A549 treated with GW870086 at 1 μM for 4 hours (cell line): ENCODE results near the gene SIVA1. TPM values are rescaled to one million over a fixed set of nuclear protein-coding genes. Genes with fewer than 3 reads are reported as not detected.

Source experiments
- total RNA-seq: library from RNA; stranded (reverse); fragments of 200-300 nt; extraction: Qiagen RNA extraction; gene quantifications from 5 replicates; pipeline ENCODE4 v1.2.3, GENCODE V29; 2022; ENCODE audit warnings: low read depth

SIVA1 gene, protein sequence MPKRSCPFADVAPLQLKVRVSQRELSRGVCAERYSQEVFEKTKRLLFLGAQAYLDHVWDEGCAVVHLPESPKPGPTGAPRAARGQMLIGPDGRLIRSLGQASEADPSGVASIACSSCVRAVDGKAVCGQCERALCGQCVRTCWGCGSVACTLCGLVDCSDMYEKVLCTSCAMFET
- total RNA-seq = 161 to 220 TPM (median 195 TPM) in 5 replicates

DNA sequence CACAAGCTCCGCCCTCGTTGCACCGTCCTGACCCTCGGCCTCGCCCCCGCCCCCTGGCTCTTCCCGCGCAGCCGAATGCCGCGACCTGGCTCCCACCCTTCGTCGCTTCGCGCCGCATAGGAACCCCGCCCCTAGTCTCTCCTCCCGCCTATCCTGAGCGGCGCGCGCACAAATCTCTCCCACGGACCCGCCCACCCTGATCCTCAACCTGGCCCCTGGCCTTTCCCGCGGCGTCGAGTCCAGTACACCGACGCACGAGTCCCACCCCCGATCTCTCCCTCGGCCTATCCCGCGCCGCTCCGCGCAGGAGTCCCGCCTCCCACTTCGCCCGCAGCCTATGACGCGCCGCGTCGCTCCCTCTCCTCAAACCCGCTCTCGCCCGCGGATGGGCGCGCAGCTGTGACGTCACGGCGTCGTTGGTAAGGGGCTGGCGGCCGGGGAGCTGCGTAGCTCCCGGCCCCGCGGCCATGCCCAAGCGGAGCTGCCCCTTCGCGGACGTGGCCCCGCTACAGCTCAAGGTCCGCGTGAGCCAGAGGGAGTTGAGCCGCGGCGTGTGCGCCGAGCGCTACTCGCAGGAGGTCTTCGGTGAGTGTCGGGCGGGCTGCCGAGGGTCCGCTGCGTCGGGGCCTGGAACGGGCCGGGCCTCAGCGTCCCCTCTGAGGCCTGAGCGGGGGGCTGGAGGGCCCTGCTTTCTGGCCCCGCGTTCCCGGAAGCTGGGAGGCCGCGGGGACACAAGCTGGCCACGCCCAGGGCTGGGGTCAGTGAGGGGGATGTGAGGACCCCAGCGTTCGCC lies at the start of gene SIVA1:
SIVA1 (plus strand) TSS at position 413 of the 793 bp plus-strand sequence; CDS start at position 468, 55 bp downstream.

DNA sequence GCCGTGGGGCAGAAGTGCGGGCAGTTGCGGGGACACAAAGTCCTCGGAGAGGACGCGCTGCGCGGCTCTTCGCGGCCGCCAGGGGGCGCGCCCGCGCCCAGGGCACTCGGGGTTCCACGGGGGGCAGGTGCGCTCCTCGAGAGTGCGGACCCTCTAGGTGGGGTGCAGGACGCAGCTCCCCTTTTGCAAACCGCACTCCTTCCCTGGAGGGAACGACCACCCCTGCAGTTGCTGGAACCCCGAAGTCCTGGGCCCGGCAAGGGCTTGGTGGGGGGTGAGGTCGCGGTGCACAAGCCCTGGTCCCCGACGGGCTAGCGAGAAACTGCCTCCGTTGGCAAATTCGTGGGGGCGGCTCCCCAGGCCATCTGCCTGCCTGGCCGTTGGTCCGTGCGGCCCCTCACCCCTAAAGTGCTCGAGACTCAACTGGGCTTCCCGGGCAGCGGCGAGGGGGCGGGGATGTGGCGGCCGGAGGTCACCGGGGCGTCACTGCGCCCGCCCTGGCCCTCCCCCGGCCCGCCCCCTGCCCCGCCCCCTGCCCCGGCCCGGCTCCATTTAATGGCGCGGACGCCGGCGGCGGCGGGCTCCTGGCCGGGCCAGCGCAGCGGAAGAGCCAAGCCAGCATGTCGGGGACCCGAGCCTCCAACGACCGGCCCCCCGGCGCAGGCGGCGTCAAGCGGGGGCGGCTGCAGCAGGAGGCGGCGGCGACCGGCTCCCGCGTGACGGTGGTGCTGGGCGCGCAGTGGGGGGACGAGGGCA lies 29.1 kb upstream of the SIVA1 start, which contains the start of gene ADSS1:
ADSS1 (plus strand) TSS at position 579 of the 756 bp plus-strand sequence; CDS start at position 621, 42 bp downstream.

DNA sequence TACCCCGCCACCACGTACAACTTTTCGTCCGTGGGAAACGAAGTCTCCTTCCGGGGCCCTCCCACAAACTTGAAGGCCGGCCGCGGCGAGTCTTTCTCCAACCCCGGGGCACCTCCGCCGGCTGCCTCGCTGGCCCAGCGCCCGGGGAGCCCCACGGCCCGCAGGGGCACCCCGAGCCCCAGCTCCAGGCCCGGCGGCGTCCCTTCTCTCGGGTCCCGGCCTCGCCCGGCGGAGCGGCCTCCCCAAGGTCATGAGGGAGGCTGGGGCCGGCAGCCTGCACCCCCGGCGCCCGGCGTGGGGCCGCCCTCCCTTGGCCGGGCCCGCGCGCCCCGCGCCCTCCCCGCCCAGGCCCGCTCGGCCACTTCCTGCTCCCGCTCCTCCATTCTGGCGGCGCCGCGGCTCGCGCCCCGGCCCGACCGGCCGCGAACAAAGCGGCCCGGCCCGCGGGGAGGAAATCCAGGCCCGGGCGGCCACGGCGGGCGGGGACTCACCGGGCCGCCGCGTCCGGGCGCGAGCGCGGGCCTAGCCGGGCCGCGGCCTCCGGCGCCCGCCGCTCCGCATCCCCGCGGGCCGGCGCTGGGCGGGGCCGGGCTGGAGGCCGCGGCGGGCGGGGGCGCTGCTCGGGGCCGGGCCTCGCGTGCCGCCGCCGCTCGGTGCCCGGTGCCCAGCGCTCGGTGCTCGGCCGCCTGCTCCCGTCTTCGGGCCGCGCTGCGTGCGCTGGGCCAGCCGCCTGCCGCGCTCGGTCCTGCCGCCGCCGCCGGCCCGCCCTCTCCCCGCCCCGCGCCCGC lies 42.2 kb downstream of the SIVA1 start, which contains the start of gene AKT1:
AKT1 (minus strand) TSS at position 756 of the 788 bp plus-strand sequence. CDS start 3,105 bp downstream, outside the sequence.

DNA sequence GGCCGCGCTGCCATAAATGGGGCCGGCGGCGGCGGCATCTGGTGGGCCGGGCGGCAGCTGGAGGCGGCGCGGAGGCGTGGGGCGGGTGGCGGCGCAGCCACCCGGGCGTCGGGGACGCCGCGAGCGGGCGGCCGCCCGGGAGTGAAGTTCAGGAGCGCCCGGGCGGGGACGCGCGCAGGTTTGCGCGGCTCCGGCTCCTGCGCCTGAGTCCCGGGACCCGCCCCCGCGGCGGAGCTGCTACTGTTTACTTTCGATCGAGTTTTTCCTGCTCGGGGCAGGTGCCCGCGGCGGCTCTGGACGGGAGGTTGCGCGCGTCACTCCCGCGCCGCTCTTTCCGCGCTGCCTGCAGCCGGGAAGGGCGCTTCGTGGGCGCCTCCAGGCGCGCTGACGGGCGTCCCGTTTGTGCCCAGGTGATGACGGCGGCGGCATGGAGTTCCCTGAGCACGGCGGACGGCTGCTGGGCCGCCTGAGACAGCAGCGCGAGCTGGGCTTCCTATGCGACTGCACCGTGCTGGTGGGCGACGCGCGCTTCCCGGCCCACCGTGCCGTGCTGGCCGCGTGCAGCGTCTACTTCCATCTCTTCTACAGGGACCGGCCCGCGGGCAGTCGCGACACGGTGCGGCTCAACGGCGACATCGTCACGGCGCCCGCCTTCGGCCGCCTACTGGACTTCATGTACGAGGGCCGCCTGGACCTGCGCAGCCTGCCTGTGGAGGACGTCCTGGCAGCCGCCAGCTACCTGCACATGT lies 48.0 kb downstream of the SIVA1 start, which contains the start of gene ZBTB42:
ZBTB42 (plus strand) TSS at position 331 of the 749 bp plus-strand sequence; CDS start at position 428, 97 bp downstream.

Other genes starting within 250 kb of the SIVA1 start
- gene C14orf180, start 173.4 kb upstream of the SIVA1 start, total RNA-seq = not detected in 5 replicates
- 0.27 to 0.46 TPM (median 0.30 TPM) in 4 of 5 replicates, not detected in the other for gene TMEM179, start 148.4 kb upstream of the SIVA1 start, total RNA-seq
- 81.9 to 126 TPM (median 122 TPM) in 5 replicates for gene INF2, start 63.5 kb upstream of the SIVA1 start, total RNA-seq
- 6.4 to 7.9 TPM (median 7.3 TPM) in 5 replicates for gene ADSS1, start 28.9 kb upstream of the SIVA1 start, total RNA-seq
- gene AKT1, start 42.6 kb downstream of the SIVA1 start, total RNA-seq = 83.1 to 112 TPM (median 104 TPM) in 5 replicates
- 2.1 to 3.2 TPM (median 3.0 TPM) in 5 replicates for gene ZBTB42, start 48.0 kb downstream of the SIVA1 start, total RNA-seq
- 18.2 to 26.1 TPM (median 25.5 TPM) in 5 replicates for gene CEP170B, start 112.1 kb downstream of the SIVA1 start, total RNA-seq
- 0.10 to 0.25 TPM (median 0.13 TPM) in 3 of 5 replicates, not detected in the others for gene PLD4, start 171.7 kb downstream of the SIVA1 start, total RNA-seq
- gene AHNAK2, start 225.2 kb downstream of the SIVA1 start, total RNA-seq = 231 to 264 TPM (median 240 TPM) in 5 replicates
- gene CLBA1, start 232.6 kb downstream of the SIVA1 start, total RNA-seq = 15.5 to 17.6 TPM (median 16.2 TPM) in 5 replicates